Testis (tissue), 3 donors: ENCODE results near the gene OTUB1. TPM values are rescaled to one million over a fixed set of nuclear protein-coding genes. Genes with fewer than 3 reads are reported as not detected.

Experiments used
- DNase-seq: peaks from one replicate; pipeline ENCODE4 v3.0.0-alpha.2; 2019
- H3K27ac ChIP-seq, 2 donors: fragments of 200-600 bp; sonication (generic); one replicate each; pipeline ENCODE4 v1.5.1; 2019
- H3K27me3 ChIP-seq: fragments of 200-600 bp; sonication (generic); one replicate; pipeline ENCODE4 v1.5.1; 2019
- H3K36me3 ChIP-seq: fragments of 200-600 bp; sonication (generic); one replicate; pipeline ENCODE4 v1.5.1; 2017; ENCODE audit warnings: low read depth; ENCODE audit errors: missing control alignments
- H3K4me1 ChIP-seq: fragments of 200-600 bp; sonication (generic); one replicate; pipeline ENCODE4 v1.5.1; 2019
- H3K4me3 ChIP-seq, 2 donors: fragments of 200-600 bp; sonication (generic); one replicate each; pipeline ENCODE4 v1.5.1; 2017 to 2019
- H3K9me3 ChIP-seq: fragments of 200-600 bp; sonication (generic); one replicate; pipeline ENCODE4 v1.5.1; 2017
- CTCF ChIP-seq, 3 experiments: fragments of 450-650 bp in 2 of 3; fragments of 200-600 bp in 1 of 3; sonication (generic) in 1 of 3; IDR thresholded peaks; one replicate each; pipeline ENCODE4 v1.5.1; 2016 to 2019; ENCODE audit warnings: antibody characterized with exemption in 3 of 3, mild to moderate bottlenecking in 2 of 3, moderate library complexity in 1 of 3
- POLR2A ChIP-seq: fragments of 450-650 bp; IDR thresholded peaks from one replicate; pipeline ENCODE4 v1.6.1; 2017; ENCODE audit warnings: antibody characterized with exemption, mild to moderate bottlenecking, moderate library complexity
- WGBS, 2 donors: methylation state at CpG; one replicate each; pipeline ENCODE4 v1.1.5; 2018; 5-methylcytosine and 5-hydroxymethylcytosine counted together
- intact Hi-C: fragments of 100-400 bp; cut with DNase I; formaldehyde crosslinking; loops from one replicate; pipeline ENCODE4 v1.15.1; 2023; ENCODE audit warnings: low total_unique reads
- polyA plus RNA-seq: library from polyadenylated mRNA; stranded (reverse); fragments of 350-450 nt; fragmentation: Illumina TruSeq; extraction: RNeasy Lipid Tissue Mini Kit (QIAGEN cat#74804); gene quantifications from one replicate; pipeline ENCODE4 v1.2.3, GENCODE V29; 2014; ENCODE audit warnings: low read depth, low replicate concordance; ENCODE audit not compliant: insufficient read depth
- total RNA-seq, 2 donors: library from RNA; depleted of rRNA; stranded (reverse); fragments of >200 nt; gene quantifications; one replicate each; pipeline ENCODE4 v1.2.3, GENCODE V29; 2016

The OTUB1 gene
- total and polyA plus RNA-seq, 3 donors from 2014 or later: 115 to 145 (median 121) TPM

DNA sequence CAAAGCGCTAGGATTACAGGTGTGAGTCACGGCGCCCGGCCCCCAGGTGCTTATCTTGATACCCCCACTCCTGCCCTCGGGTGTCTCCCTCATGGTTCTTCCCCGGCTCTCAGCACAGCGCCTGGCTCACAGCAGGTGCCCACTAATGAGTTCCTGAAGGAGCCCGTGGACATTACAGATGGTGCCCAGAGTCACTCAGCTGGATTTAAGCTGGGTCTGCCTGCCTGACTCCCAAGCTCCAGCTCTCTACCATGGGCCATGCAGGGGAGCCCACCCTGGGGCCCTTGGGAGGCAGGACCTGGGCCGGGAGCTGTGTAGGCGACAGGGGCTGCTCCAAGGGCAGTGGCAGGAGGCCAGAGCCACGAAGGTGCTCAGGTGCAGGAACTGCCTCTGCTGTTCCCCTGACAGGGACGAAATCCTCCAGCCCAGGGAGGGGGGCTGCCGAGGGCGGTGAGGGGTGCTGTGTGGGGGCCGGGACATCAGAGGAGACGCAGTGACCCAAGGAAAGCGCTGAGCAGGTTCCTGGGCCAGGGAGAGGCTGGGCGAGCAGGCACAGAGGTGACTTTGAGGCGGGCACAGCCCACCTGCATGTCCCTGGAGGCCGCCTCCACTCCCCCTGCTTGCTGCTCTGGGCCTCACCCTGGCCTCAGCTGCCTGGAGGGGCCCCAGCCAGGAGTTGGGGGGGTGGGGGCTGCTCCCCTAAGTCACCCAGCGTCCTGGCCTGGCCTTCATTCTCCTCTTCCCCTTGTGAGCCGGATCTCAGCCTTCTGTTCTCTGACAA, 34.9 kb downstream of the OTUB1 start:
- DNase-seq: no peak
- no peak for TF ChIP-seq POLR2A
- H3K4me3 ChIP-seq: no peak overlapping the region
- no peaks in the 10 kb centered on the region for H3K9me3 ChIP-seq
- no peak overlapping the region for H3K27ac ChIP-seq
- H3K36me3 ChIP-seq: no peaks in the 10 kb centered on the region
- WGBS, 2 donors: 71 to 77% methylated on average over 10 to 22 of the region's 22 CpGs
- H3K27me3 ChIP-seq: no peaks in the 10 kb centered on the region
- intact Hi-C loops: no loop called here
- peaks cover 14% of the 10 kb centered on the region for H3K4me1 ChIP-seq

- intact Hi-C loops: no loop called here
- no peaks in the 10 kb centered on the region for H3K9me3 ChIP-seq
- 59 to 63% methylated on average over 2 to 10 of the region's 10 CpGs for WGBS, 2 donors
- DNase-seq: no peak
- H3K27ac ChIP-seq: no peak overlapping the region
- no peaks in the 10 kb centered on the region for H3K36me3 ChIP-seq
- H3K27me3 ChIP-seq: no peaks in the 10 kb centered on the region
- peaks cover 14% of the 10 kb centered on the region for H3K4me1 ChIP-seq
- no peak for TF ChIP-seq CTCF (IDR thresholded peaks at IDR 0.05)
- no peak for TF ChIP-seq POLR2A
- no peak overlapping the region for H3K4me3 ChIP-seq
Observed at GRCh38 chr11:64021757-64022093, 35.5 kb downstream of the OTUB1 start.

GRCh38 chr11:64022125-64022784, 36.0 kb downstream of the OTUB1 start:
- Histone ChIP-seq H3K4me1 (peaks cover 14% of the 10 kb centered on the region), H3K27ac (no peak overlapping the region), H3K4me3 (no peak overlapping the region), H3K27me3 (no peaks in the 10 kb centered on the region), H3K36me3 (no peaks in the 10 kb centered on the region), H3K9me3 (no peaks in the 10 kb centered on the region)
- WGBS, 2 donors: 79 to 83% methylated on average over 12 to 14 of the region's 14 CpGs
- no peak for DNase-seq
- intact Hi-C loops: no loop called here
- no peak for TF ChIP-seq POLR2A
- TF ChIP-seq CTCF (IDR thresholded peaks at IDR 0.05): no peak

DNA sequence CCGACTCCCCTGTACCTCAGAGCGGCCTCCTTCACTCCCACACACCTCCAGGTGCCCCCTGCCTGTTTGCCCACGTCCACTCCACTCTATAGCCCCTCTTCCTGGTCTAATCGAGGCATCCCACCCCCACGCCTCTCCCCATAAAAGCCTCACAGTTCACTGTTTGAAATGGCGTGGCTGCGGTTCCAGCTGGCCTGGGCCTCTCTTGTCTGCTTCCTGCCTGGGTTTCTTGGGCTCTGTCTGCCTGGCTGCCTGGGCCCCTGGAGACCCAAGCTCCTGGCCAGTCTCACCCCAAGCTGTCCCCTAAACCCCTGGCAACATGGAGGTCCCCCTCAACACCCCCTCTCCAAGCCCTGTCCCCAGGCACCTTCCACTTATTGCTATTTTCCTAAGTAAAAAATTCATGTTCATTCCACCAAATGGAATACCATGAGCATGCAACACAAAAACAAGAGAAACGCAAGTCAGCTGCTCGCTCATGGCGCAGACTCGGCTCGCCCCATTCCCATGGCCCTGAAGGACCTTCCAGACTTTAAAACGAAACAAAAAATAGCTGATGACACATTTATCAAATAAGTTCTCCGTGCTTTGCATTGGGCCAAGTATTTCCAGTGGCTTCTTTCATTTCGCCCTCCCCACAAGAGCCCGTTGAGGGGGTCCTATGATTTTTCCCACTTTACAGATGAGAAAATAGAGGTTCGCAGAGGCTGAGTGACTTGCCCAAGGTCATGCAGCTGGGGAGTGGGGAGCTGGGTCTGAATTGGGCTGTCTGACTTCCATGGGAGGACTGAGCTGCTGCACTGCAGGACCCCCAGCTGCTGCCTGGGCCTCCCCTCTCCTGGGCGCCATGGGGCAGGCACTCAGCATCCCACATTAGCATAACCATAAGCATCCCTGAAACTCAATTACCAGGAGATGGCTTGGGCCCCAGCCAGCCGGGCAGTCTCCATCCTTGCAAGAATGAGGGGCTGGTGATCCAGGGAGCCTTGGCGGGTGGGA, 37.8 kb downstream of the OTUB1 start:
- Histone ChIP-seq H3K27ac (no peak overlapping the region), H3K27me3 (no peaks in the 10 kb centered on the region), H3K4me1 (peaks cover under 1% of the 10 kb centered on the region), H3K9me3 (no peaks in the 10 kb centered on the region), H3K4me3 (no peak overlapping the region), H3K36me3 (no peaks in the 10 kb centered on the region)
- intact Hi-C loops: no loop called here
- no peak for DNase-seq
- WGBS, 2 donors: 91% methylated on average over 19 to 20 of the region's 20 CpGs
- TF ChIP-seq CTCF (IDR thresholded peaks at IDR 0.05) (no peak), POLR2A (no peak)

DNA sequence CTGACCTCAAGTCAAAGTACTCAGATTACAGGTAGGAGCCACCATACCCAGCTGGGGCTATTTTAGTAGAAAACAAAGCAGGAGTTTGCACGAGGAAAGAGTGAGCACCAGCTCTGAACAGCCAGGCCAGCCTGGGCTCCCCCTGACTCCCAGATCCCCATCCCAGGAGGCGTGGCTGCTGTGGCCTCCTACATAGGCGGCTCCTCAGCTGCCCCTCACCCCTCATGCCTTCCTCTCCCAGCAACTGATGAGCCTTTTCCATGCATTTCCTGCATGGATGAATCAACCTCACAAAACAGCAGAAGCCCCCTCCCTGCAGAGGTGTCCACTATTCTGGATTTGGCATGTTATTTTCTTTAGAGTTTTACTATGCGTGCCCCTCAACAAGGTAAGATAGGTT, 39.0 kb downstream of the OTUB1 start:
- DNase-seq: no peak
- no peak for TF ChIP-seq POLR2A
- no peak for TF ChIP-seq CTCF (IDR thresholded peaks at IDR 0.05)
- no peaks in the 10 kb centered on the region for H3K27me3 ChIP-seq
- H3K36me3 ChIP-seq: no peaks in the 10 kb centered on the region
- no peak overlapping the region for H3K27ac ChIP-seq
- WGBS, 2 donors: 73 to 78% methylated on average over 4 of the region's 4 CpGs
- no peaks in the 10 kb centered on the region for H3K9me3 ChIP-seq
- H3K4me1 ChIP-seq: no peaks in the 10 kb centered on the region
- H3K4me3 ChIP-seq: no peak overlapping the region
- intact Hi-C loops: no loop called here
